GM12864 (cell line): Measurements from ENCODE around the gene ZFHX3.

Source experiments
- DNase-seq: peaks from one replicate; pipeline ENCODE4 v3.0.0-alpha.2; 2011; ENCODE audit warnings: low read depth
- H3K4me3 ChIP-seq: 2 replicates; pipeline ENCODE4 v1.5.1; 2011; ENCODE audit warnings: mild to moderate bottlenecking, low read depth, low read length, control low read depth
- TF ChIP-seq, protein P1 (sequence below): IDR thresholded peaks from 2 replicates; pipeline ENCODE4 v1.5.1; 2011; ENCODE audit warnings: low read depth, mild to moderate bottlenecking, moderate library complexity, low read length, control low read depth, inconsistent platforms; ENCODE audit errors: missing control alignments

Gene ZFHX3

DNA sequence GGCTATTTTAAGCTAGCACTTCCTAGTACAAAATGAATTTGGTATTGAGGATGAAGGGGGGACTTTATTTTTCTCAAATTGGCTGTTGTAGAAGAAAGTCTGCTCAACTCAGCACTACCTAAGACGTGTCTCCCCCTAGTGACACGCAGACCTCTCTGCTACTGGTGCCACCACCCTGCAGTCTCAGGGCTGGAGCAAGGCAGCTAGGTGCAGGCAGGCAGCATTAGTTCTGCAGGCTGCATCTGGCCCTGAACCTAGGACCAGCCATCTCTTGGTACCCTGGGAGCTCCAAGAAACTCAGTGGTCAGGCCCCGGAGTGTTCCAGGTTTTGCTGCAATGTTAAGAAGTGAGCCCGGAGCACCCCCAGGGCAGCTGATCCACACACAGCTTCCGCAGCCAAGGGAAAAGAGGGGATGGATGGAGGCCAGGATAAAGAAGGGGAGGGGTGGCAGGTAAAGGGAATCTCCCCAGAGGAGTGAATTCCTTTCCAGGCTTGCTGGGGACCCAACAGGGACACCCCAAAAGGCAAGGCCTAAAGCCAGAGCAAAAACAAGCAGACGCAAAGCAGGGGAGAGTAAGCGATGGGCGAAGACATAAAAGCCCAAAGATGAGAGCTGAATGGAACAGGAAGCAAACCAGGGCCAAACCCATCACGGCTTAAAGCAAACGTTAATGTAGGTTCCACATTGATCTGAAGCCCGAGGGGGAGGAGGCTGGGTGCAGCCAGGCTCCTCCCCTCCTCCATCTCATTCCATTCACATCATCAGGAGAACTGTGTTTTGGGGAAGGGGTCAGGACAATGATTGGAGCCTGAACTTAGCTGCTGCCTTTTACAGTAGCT, 200.5 kb downstream of the ZFHX3 start:
- TF ChIP-seq, protein P1, sequence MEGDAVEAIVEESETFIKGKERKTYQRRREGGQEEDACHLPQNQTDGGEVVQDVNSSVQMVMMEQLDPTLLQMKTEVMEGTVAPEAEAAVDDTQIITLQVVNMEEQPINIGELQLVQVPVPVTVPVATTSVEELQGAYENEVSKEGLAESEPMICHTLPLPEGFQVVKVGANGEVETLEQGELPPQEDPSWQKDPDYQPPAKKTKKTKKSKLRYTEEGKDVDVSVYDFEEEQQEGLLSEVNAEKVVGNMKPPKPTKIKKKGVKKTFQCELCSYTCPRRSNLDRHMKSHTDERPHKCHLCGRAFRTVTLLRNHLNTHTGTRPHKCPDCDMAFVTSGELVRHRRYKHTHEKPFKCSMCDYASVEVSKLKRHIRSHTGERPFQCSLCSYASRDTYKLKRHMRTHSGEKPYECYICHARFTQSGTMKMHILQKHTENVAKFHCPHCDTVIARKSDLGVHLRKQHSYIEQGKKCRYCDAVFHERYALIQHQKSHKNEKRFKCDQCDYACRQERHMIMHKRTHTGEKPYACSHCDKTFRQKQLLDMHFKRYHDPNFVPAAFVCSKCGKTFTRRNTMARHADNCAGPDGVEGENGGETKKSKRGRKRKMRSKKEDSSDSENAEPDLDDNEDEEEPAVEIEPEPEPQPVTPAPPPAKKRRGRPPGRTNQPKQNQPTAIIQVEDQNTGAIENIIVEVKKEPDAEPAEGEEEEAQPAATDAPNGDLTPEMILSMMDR = peak; percentile 69
- no peak overlapping the region for H3K4me3 ChIP-seq
- DNase-seq = no peak

GRCh38 chr16:72846594-72846993, 201.3 kb downstream of the ZFHX3 start:
- no peak for DNase-seq
- TF ChIP-seq, protein P1 = no peak
- H3K4me3 ChIP-seq = no peak overlapping the region

- no peak for DNase-seq
- TF ChIP-seq, protein P1 = no peak
- no peak overlapping the region for H3K4me3 ChIP-seq
Observed at GRCh38 chr16:72845322-72846020, 202.5 kb downstream of the ZFHX3 start.

DNA sequence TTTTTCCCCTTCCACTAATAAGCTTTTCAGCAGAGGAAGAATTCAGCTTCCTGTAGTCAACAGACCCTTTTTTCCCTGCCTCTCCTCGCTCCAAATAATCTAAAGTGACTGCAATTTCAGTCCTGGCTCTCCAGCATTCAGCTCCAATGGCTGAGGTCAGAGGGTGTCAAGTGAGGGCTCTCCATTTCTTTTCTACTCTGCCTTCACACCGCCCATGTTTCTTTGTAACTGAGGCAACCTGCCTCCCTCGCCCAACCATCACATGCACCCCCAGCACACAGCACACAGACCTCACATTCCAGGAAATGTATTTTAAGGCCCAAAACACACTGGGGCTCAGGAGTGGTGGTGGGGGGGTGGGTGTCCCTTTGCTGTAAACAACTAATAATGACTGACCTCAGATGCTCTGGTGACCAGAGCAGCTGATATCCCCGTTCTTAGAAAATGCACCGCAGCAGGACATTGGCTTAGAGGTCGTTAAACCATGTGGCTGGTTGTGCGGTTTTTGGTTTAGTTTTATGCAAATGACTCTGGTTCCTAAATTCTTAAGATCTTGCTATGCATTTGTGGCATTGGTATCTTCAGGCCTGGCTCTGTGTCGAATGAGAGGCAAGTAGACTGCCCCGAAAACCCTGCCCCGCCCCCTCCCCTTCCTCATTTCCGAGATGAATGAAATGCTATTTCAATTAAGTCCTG, 203.6 kb downstream of the ZFHX3 start:
- TF ChIP-seq, protein P1 = no peak
- H3K4me3 ChIP-seq = no peak overlapping the region
- DNase-seq = no peak

DNA sequence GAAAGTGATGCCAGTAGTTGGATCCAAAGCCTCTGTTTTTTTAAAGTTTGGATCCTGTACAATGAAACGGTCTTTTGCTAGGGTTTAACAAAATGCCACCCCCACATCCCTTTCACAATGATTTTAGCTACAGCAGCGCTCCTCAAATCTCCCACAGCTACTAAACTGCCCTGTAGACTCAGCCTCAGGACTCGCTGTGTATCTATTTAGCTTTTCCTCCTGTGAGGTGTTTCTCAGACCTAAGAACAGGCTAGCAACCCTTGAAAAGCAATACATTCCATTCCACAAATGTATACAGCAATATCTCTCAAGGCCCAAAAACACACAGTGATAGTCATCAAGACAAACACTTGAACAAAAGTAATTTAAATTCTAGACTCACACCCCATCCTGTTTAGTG, 206.4 kb downstream of the ZFHX3 start:
- no peak for DNase-seq
- TF ChIP-seq, protein P1 = no peak
- no peak overlapping the region for H3K4me3 ChIP-seq

DNA sequence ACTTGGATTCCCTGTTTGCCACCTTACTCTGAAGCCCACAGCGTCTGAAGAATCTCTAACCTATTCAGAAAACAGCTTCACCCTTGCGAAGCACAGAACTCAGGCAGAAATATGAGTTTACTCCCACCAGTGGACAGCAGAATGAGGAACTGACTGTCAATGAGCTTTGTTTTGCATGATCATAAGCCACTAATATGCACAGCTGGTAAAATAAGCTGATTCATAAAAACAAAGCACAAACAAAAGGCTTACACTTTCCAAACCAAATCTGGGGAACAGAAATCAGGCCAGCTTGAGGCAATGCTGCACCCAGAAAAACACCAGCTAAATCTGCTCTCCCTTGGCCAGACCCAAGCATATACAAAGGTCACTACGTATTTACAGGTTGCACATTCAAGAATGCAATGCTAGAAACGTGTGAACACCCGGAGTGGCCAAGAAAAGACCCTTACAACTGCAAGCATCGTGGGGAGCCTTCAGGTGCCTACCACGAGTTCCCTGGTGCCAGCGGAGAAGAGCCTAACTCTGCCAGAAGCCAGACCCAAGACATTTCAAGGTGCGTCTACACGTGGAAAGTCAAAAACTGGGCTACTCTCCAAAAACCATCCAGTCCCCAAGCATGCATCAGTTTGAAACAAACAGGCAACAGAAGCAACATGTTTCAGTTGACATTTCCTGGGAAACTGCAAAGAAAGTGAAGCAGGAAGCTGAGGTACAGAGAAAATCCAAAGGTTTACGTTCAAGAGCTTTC, 207.1 kb downstream of the ZFHX3 start:
- no peak overlapping the region for H3K4me3 ChIP-seq
- DNase-seq = no peak
- TF ChIP-seq, protein P1 = no peak
